ENCODE measurements around the gene CST9. TPM values are rescaled to one million over a fixed set of nuclear protein-coding genes. Genes with fewer than 3 reads are reported as not detected.
A peak's percentile ranks its signal among the peaks of the same experiment; 100 is the strongest.

CST9 gene
- total and polyA plus RNA-seq, 2 of the 13 experiments (the other 11 are each of a cell fraction or from before 2014, with no cell fraction given): 0.07 TPM; not detected in 1

- Histone ChIP-seq H3K36me3 (replicated peaks in 1 of 2; ENCODE audit: control insufficient read depth in 1 of 2, insufficient read depth in 2 of 2, low read length in 2 of 2) (no peaks in the 10 kb centered on the region), H3K4me1 (ENCODE audit: insufficient read depth, low read length) (peaks cover 11% of the 10 kb centered on the region), H3K79me2 (ENCODE audit: insufficient read depth, low read length) (no peaks in the 10 kb centered on the region), H3K9ac (ENCODE audit: insufficient read depth, low read depth, low read length) (no peak overlapping the region), H3K4me2 (ENCODE audit: low read depth, low read length) (no peak overlapping the region), H3K9me3 (ENCODE audit: low read length) (no peaks in the 10 kb centered on the region), H2AFZ (ENCODE audit: low read length) (no peak overlapping the region), H3K4me3 (replicated peaks in 1 of 3; ENCODE audit: insufficient read depth in 1 of 3, low read depth in 2 of 3, low read length in 3 of 3) (no peak overlapping the region), H3K27me3 (ENCODE audit: control insufficient read depth in 1 of 2, insufficient read depth in 2 of 2, low read length in 2 of 2) (peaks cover 0 to 4% of the 10 kb centered on the region in 2 experiments; a peak in 1 of 5 replicates), H4K20me1 (ENCODE audit: insufficient read depth, low read length) (no peaks in the 10 kb centered on the region), H3K27ac (ENCODE audit: extremely low read length, insufficient read depth, low read length) (no peak overlapping the region)
- ATAC-seq: no peak; the same call in 2 of the 3 replicates
- BruUV-seq (replicated peaks): no TSS peak
- FAIRE-seq: no peak
- no peak for TF ChIP-seq NFRKB (IDR thresholded peaks at IDR 0.05)
- TF ChIP-seq ZNF550 (CRISPR knock-in tag; IDR thresholded peaks at IDR 0.05; ENCODE audit: borderline replicate concordance): 0 out of 2 replicates have a peak, but pooled peaks have one; percentile 32
- no peak for TF ChIP-seq ZNF549 (CRISPR knock-in tag; IDR thresholded peaks at IDR 0.05)
- in situ Hi-C loops (cut with HindIII; ENCODE audit: extremely low pct_ligation_motif_present, low pct_unique_long_range_greater_than_20kb): no loop called here
- ChIA-PET POLR2A (interaction anchor here (1.2 to 1.4 kb wide), 2 partner anchors 14 to 16 kb away, joined by 3 read pairs; no protein-coding TSS in a partner anchor), CTCF (ENCODE audit: low intra/inter-chr PET ratio, low total read pairs) (no interaction called here)
- DNase-seq (ENCODE audit: low spot score): no peak
- WGBS (ENCODE audit: low lambda C conversion rate): 52% methylated on average over 5 of the region's 5 CpGs
- intact Hi-C loops (cut with micrococcal nuclease; ENCODE audit: unreplicated experiment): no loop called here
Measured at GRCh38 chr20:23614163-23614562, 8.4 kb upstream of the CST9 start.

- Histone ChIP-seq H3K79me2 (ENCODE audit: insufficient read depth, low read length) (no peaks in the 10 kb centered on the region), H3K36me3 (replicated peaks in 1 of 2; ENCODE audit: control insufficient read depth in 1 of 2, insufficient read depth in 2 of 2, low read length in 2 of 2) (no peaks in the 10 kb centered on the region), H3K27me3 (ENCODE audit: control insufficient read depth in 1 of 2, insufficient read depth in 2 of 2, low read length in 2 of 2) (peaks cover 0 to 4% of the 10 kb centered on the region in 2 experiments; a peak in 1 of 5 replicates), H3K4me3 (replicated peaks in 1 of 3; ENCODE audit: insufficient read depth in 1 of 3, low read depth in 2 of 3, low read length in 3 of 3) (no peak overlapping the region), H3K4me2 (ENCODE audit: low read depth, low read length) (no peak overlapping the region), H3K9me3 (ENCODE audit: low read length) (no peaks in the 10 kb centered on the region), H4K20me1 (ENCODE audit: insufficient read depth, low read length) (no peaks in the 10 kb centered on the region), H3K27ac (ENCODE audit: extremely low read length, insufficient read depth, low read length) (no peak overlapping the region), H3K9ac (ENCODE audit: insufficient read depth, low read depth, low read length) (no peak overlapping the region), H3K4me1 (ENCODE audit: insufficient read depth, low read length) (peaks cover 11% of the 10 kb centered on the region), H2AFZ (ENCODE audit: low read length) (no peak overlapping the region)
- no peak for TF ChIP-seq HOXA3 (CRISPR knock-in tag; IDR thresholded peaks at IDR 0.05)
- no peak for TF ChIP-seq FLYWCH1 (CRISPR knock-in tag; IDR thresholded peaks at IDR 0.05)
- no peak for TF ChIP-seq PAXIP1 (CRISPR knock-in tag; conservative IDR thresholded peaks at IDR 0.05)
- TF ChIP-seq ZSCAN20 (CRISPR knock-in tag; IDR thresholded peaks at IDR 0.05; ENCODE audit: borderline replicate concordance): no peak
- TF ChIP-seq ZBTB49 (CRISPR knock-in tag; IDR thresholded peaks at IDR 0.05; ENCODE audit: borderline replicate concordance): no peak
- no peak for TF ChIP-seq SOX5 (CRISPR knock-in tag; IDR thresholded peaks at IDR 0.05; ENCODE audit: borderline replicate concordance)
- TF ChIP-seq IKZF1 (IDR thresholded peaks at IDR 0.05): no peak
- TF ChIP-seq SMAD9 (CRISPR knock-in tag; IDR thresholded peaks at IDR 0.05): no peak
- TF ChIP-seq ATM (IDR thresholded peaks at IDR 0.05; ENCODE audit: borderline replicate concordance): no peak
- no peak for TF ChIP-seq ZNF569 (CRISPR knock-in tag; IDR thresholded peaks at IDR 0.05; ENCODE audit: borderline replicate concordance)
- no peak for TF ChIP-seq TMF1 (CRISPR knock-in tag; IDR thresholded peaks at IDR 0.05; ENCODE audit: low read depth)
- no TSS peak for BruUV-seq (replicated peaks)
- ATAC-seq (no peak), FAIRE-seq (no peak), DNase-seq (ENCODE audit: low spot score) (no peak)
- in situ Hi-C loops (cut with HindIII; ENCODE audit: extremely low pct_ligation_motif_present, low pct_unique_long_range_greater_than_20kb): no loop called here
- intact Hi-C loops (cut with micrococcal nuclease; ENCODE audit: unreplicated experiment): no loop called here
- CTCF ChIA-PET (ENCODE audit: low intra/inter-chr PET ratio, low total read pairs): no interaction called here
- POLR2A ChIA-PET: interaction anchor here (1.2 to 1.4 kb wide), 3 partner anchors 14 to 48 kb away, joined by 3 to 4 read pairs (median 3); no protein-coding TSS in a partner anchor
Measured at GRCh38 chr20:23613676-23614075, 8.0 kb upstream of the CST9 start.

Data from HepG2 (cell line).